ENCODE measurements around the gene AKR1C1. TPM values are rescaled to one million over a fixed set of nuclear protein-coding genes. Genes with fewer than 3 reads are reported as not detected.
"Not testable (repeated sequence)": the region's sequence is repeated elsewhere in the genome, so short reads cannot be mapped to it uniquely, and the experiment has no call there.

Gene AKR1C1
- 3.7 and 5.7 TPM in 2 replicates for total RNA-seq
- long read RNA-seq, full-length matches to known transcripts: 5 of 5 reads
- long read RNA-seq, partial matches to known transcripts: 0 of 5 reads
- long read RNA-seq, other reads (novel, unspliced or antisense): 0 of 5 reads

DNA sequence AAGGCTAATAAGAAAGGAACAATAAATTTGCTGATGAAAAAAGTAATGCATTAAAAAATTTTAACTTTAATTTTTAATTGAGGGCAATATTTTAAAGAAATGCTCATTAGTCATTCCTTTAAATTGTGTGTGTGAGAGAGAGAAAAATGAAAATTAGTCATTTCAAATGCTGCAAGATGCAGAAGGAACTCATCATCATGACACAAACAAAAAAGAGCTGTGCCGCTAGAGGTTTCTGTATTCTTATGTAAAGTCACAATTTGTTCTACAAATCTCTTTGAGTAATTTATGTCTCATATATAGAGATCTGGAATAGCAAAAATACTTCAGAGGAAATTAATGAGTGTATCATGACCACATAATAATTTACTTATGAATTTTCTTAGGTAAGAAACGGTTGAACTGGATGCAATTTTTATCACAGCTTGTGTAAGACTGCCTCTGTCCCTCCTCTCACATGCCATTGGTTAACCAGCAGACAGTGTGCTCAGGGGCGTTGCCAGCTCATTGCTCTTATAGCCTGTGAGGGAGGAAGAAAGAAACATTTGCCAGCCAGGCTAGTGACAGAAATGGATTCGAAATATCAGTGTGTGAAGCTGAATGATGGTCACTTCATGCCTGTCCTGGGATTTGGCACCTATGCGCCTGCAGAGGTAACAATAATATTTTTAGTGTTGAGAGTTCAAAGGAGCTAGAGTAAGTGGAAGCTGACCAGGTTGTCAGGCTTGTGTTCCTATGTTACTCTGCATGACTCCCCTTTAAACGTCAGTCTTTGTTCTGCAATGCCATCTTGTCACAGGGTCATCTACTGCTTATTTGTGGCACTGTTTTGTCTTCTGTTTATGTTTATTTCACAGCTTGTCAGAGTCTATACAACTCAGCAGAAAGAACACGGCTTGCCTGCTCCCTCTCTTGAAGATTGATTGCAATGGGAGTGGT, at the start of gene AKR1C1:
TSS of gene AKR1C1 (plus strand) at position 540 of the 939 bp plus-strand sequence. CDS start at position 570, 30 bp downstream.
- not testable (repeated sequence) for H3K9me3 Mint-ChIP-seq; H3K36me3 Mint-ChIP-seq (ENCODE audit: low read depth); DNase-seq (ENCODE audit: low read depth, low spot score); H3K27me3 Mint-ChIP-seq (ENCODE audit: low read depth); H3K4me1 Mint-ChIP-seq
- Mint-ChIP-seq H3K4me3 (peak within 1 kb of the TSS; percentile 73), H3K27ac (ENCODE audit: unreplicated experiment) (peak within 1 kb of the TSS; percentile 93)

DNA sequence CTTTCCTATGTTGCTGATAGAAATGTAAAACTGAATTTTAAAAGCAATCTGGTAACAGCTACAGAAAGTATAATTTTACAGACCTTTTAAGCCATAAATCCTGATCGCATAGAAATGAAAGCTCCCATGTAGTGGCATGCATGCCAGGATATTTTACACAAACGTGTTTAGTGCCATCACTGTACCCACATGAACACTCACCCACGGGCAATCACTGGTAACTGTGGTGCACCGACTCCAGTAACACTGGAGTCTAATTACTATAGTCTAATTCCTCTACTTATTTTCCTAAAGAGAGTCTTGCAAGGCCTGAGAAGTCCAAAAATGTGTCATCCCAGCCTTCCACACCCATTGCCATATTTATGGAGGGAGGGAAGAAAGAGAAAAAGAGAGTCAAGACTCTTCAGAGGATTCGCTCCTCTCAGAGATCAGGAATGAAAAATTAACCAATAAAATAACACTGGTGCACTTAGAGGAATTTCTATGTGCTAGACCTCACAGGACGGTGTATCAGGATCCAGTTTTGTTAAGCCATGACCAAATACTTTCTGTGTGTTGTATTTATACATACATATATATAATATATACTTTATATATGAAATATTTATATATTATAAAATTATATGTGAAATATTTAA, 48.9 kb upstream of the AKR1C1 start:
- TF ChIP-seq CTCF (conservative IDR thresholded peaks at IDR 0.05): no peak
- H3K4me1 Mint-ChIP-seq: no peaks in the 10 kb centered on the region
- H3K27ac Mint-ChIP-seq (ENCODE audit: unreplicated experiment): no peak overlapping the region
- no peaks in the 10 kb centered on the region for H3K27me3 Mint-ChIP-seq (ENCODE audit: low read depth)
- DNase-seq (ENCODE audit: low read depth, low spot score): no peak
- H3K9me3 Mint-ChIP-seq: peaks cover 3% of the 10 kb centered on the region
- peaks cover 10% of the 10 kb centered on the region for H3K36me3 Mint-ChIP-seq (ENCODE audit: low read depth)
- no peak overlapping the region for H3K4me3 Mint-ChIP-seq

- no peak for DNase-seq (ENCODE audit: low read depth, low spot score)
- no peaks in the 10 kb centered on the region for H3K27me3 Mint-ChIP-seq (ENCODE audit: low read depth)
- no peak overlapping the region for H3K27ac Mint-ChIP-seq (ENCODE audit: unreplicated experiment)
- no peak overlapping the region for H3K4me3 Mint-ChIP-seq
- H3K9me3 Mint-ChIP-seq: no peaks in the 10 kb centered on the region
- no peaks in the 10 kb centered on the region for H3K4me1 Mint-ChIP-seq
- TF ChIP-seq CTCF (conservative IDR thresholded peaks at IDR 0.05): no peak
- H3K36me3 Mint-ChIP-seq (ENCODE audit: low read depth): no peaks in the 10 kb centered on the region
These were observed 47.0 kb upstream of the AKR1C1 start for GRCh38 chr10:4916086-4916716.

GRCh38 chr10:4918236-4918635, 45.0 kb upstream of the AKR1C1 start:
- TF ChIP-seq CTCF (conservative IDR thresholded peaks at IDR 0.05): no peak
- Mint-ChIP-seq H3K36me3 (ENCODE audit: low read depth) (no peaks in the 10 kb centered on the region), H3K9me3 (no peaks in the 10 kb centered on the region), H3K4me3 (no peak overlapping the region), H3K27me3 (ENCODE audit: low read depth) (no peaks in the 10 kb centered on the region), H3K27ac (ENCODE audit: unreplicated experiment) (no peak overlapping the region), H3K4me1 (no peaks in the 10 kb centered on the region)
- DNase-seq (ENCODE audit: low read depth, low spot score): no peak

DNA sequence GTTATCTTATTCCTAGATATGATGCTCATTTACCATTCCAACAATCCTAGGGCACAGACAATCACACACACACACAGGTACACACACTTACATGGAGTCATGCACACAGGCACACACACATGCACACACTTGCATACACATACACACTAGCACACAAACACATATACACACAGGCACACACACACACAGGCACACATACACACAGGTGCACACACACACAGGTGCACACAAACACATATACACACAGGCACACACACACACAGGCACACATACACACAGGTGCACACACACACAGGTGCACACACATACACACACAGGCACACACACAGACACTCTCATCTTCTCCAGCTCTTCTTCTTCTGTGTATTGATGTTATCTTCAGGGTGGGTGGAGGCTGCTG, 38.7 kb upstream of the AKR1C1 start:
- H3K4me1 Mint-ChIP-seq; H3K4me3 Mint-ChIP-seq; H3K36me3 Mint-ChIP-seq (ENCODE audit: low read depth); H3K27ac Mint-ChIP-seq (ENCODE audit: unreplicated experiment); DNase-seq (ENCODE audit: low read depth, low spot score); H3K27me3 Mint-ChIP-seq (ENCODE audit: low read depth): not testable (repeated sequence)
- H3K9me3 Mint-ChIP-seq: peaks cover 11% of the 10 kb centered on the region

DNA sequence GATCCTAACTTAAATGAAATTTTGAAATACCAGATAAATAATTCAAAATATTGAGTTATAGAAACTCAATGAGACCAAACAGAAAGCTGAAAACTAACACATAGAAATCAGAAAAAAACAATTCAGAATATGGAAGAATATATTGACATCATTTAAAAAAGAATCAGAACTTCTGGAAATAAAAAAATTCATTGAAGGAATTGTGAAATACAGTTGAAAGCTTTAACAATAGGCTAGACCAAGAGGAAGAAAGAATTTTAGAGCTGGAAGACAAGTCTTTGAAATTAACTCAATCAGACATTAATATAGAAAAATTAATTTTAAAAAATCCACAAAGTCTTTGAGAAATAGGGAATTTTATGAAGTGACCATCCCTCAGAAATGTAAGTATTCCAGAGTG, 36.8 kb upstream of the AKR1C1 start:
- no peak for TF ChIP-seq CTCF (conservative IDR thresholded peaks at IDR 0.05)
- H3K9me3 Mint-ChIP-seq: peaks cover 15% of the 10 kb centered on the region
- peaks cover 8% of the 10 kb centered on the region for H3K36me3 Mint-ChIP-seq (ENCODE audit: low read depth)
- H3K27ac Mint-ChIP-seq (ENCODE audit: unreplicated experiment): no peak overlapping the region
- no peak overlapping the region for H3K4me3 Mint-ChIP-seq
- H3K4me1 Mint-ChIP-seq: no peaks in the 10 kb centered on the region
- DNase-seq (ENCODE audit: low read depth, low spot score): no peak
- no peaks in the 10 kb centered on the region for H3K27me3 Mint-ChIP-seq (ENCODE audit: low read depth)
